EL (cell line): ENCODE measurements around the gene LRRC10B.

Experiments
- DNase-seq: peaks from one replicate; pipeline ENCODE4 v3.0.0-alpha.2; 2016

Gene LRRC10B

GRCh38 chr11:61487342-61488025 is 21.1 kb upstream of the LRRC10B start:
- no peak for DNase-seq

GRCh38 chr11:61488651-61489291 is 19.8 kb upstream of the LRRC10B start:
- DNase-seq: no peak

DNA sequence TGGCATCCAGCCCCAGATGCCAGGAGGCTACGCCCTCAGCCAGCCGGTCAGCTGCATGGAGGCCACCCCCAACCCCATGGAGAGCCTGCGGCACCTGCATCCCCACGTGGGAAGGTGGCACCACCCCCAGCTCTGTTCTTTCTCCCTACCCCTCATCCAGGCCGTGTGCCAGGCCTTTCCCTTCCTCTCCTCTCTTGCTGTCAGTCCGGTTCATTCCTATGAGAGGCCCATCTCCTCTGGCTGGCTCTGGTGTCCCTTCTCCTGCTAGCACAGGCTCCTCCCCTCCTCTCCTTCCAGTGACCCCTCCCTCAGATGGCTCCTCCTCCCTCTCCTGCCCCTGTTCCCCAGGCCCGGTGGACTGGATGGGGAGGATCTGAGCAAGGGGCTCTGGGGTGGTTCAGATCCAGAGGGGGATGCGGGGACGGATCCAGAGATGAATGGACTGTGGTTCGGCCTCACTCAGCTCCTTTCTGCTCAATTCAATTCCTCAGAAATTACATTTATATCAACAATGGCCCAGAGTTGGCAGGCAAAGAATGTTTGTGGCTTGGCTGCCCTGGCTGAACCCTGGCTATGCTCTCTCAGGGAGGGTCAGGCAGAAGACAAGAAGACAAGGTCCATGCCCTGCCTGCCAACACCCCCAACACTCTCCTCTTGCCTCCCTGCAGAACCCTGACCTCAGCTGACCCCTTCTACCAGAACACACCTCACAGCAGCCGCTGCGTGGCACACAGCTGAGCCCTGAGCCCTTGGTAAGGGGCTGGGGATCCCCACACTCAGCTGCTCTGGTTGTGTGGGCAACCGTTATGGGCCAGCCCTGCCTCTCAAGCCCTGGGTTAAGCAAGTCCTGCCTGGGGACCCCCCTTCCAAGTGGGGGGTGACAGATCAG is 18.5 kb upstream of the LRRC10B start:
- no peak for DNase-seq

DNA sequence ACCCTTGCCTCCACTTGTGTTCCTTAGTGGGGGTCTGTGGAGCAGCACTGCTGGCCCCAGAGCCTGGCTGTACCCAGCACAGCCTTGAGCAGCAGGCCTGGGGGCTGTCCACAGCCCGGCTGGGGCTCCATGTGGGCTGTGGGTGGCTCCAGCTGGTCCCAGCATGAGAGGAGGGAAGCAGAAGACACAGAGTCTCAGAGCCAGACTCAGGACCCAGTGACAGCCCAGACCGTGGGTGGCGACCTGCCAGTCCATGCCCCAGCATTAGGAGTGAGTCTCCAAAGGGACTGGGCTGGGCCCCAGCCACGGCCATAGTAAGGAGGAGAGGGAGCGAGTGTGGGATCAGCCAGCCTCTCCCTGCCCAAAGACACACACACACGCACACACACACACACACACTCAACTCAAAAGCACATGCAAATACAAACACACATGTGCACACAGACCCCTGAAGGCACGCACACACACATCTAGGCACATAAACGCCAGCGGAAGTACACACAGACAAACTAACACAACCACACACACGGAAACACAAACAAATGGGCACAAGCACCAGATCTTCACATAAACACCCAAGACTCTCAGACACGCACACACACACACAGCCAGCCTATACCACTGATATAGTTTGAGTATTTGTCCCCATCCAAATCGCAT is 16.7 kb upstream of the LRRC10B start:
- no peak for DNase-seq

DNA sequence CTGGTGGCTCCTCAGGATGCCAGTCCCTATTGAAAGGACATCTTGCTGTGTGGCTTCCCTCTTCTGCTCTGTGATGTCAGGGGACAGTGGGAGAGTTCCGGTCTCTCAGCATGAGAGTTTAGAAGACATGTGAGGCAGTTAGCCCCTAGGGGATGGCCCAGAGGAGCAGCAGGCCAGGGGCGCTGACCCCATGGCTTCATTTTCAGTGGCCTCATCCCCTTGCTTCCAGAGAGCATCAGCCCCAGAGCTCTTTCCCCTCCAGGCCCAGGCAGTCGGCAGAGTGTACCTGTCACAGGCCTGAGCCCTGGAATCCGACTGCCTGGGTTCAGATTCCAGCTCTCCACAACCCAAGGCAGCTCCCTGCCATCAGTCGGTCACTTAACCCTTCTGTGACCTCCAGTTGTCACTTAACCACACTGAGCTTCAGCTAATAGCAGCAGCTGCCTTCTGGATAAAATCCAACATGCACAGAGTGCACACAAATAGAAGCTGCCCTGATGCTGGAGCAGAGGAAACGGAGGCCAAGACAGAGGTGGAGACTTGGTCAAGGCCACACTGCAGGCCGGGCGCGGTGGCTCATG is 14.1 kb upstream of the LRRC10B start:
- no peak for DNase-seq

- DNase-seq: no peak
Observed at GRCh38 chr11:61495801-61496601, 12.5 kb upstream of the LRRC10B start.

DNA sequence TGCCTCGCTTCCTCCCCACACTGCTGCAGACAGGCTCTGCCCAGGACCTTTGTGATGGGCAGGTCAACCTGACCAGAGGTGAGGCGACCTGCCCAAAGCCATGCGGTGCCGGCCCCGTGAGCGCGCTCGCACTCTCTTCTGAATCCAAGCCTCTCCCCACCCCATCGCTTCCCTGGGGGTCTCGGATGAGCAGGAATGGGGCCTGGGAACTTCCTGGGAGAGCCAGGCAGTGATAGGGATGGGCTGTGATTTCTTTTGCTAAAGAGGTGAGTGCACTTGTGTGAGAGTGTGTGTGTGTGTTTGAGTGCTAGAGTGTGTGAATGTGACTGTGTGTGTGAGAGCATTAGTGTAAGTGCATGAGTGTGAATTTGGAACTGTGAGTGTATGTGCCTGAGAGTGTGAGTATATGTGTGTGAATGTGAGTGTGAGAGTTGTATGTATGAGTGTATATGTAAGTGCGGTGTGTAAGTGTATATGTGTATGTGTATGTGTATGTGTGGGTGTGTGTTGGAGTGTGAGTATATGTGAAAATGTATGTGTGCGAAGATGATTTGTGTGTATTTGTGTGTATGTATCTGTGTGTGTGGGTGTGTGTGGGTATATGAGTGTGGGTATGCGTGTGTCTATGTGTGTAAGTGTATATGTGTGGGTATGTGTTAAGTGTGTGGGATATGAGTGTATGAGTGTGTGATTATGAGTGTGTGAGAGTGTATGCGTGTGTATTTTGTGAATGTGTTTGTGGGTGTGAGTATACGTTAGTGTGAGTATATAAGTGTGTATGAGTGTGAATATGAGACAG is 11.7 kb upstream of the LRRC10B start:
- DNase-seq: no peak

- DNase-seq: no peak
Observed at GRCh38 chr11:61497473-61497872, 11.1 kb upstream of the LRRC10B start.

- no peak for DNase-seq
Observed at GRCh38 chr11:61497876-61498275, 10.7 kb upstream of the LRRC10B start.

DNA sequence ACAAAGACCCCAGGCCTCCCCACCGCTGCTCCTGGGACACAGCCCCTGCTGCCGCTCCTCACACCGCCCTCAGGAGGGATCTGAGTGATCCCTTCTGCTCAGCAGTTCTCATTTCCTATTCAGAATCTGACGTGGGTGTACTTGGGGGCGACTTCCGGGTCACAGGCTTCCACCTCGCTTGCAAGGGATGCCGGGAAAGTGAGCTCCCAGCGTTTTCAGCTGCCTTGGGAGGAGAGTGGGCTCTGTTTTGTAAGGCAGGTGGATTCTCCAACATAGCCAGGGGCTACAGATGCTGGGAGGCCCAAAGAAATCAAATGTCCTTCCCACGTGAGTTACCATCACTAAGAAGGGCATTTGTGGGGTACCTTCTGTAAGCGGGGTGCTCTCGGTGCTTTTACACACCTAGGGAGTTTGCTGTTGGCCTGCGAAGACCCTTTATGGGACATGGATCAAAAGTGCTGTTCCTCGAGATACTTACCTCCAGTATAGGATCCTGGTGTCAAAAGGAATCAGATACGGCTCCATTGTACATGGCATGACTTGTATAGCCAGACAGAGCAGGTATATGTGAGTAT is 9.7 kb upstream of the LRRC10B start:
- DNase-seq: no peak

DNA sequence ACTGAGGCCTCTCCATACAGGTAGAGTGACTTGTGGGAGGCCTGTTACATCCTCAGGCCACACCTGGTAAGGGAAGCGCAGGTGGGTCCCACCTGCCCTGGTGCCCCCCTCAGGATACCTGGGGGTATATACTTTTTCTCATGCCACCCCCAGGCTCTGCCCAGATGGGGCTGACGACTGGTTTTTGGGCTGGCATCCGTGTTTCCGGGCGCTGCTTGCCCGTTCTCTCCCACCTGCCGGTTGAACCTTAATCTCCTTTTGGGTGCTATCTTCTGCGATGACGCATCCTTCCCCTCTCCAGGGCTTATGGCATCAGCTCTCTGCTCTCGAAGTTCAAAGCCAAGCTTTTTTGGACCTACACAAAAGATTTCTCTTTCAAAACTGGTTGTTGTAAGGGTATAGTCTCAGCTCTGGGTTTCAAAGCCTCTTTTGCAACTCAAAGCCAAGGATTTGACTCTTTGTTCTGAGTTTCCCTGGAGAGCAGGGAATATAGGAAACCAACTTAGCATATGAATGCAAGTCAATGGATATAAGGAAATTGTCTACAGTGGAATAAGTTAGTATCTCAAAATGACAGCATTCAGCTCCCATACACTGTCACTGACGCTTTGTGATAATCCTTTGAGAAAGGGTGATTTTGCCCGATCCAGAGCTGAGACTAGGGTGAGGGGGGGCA is 8.6 kb upstream of the LRRC10B start:
- DNase-seq: no peak

DNA sequence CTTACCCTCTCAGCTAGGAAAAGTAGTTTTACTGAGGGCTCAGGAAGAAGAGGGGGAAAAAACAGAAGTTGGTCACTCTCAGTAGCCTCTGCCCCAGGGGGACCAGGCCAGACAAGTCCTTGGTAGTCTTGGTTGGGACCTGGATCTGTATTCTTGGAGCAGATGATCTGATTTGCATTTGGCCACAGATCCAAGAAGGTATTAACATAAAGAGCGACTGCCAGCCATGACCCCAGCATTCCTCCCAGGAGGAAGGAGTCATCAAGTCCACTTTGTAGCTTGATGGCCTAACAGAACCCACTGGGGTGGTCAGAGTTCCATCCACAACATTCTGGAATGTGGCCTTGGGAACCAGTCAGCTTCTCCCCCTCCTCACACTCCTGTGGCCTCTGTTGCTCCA is 6.0 kb upstream of the LRRC10B start:
- no peak for DNase-seq

DNA sequence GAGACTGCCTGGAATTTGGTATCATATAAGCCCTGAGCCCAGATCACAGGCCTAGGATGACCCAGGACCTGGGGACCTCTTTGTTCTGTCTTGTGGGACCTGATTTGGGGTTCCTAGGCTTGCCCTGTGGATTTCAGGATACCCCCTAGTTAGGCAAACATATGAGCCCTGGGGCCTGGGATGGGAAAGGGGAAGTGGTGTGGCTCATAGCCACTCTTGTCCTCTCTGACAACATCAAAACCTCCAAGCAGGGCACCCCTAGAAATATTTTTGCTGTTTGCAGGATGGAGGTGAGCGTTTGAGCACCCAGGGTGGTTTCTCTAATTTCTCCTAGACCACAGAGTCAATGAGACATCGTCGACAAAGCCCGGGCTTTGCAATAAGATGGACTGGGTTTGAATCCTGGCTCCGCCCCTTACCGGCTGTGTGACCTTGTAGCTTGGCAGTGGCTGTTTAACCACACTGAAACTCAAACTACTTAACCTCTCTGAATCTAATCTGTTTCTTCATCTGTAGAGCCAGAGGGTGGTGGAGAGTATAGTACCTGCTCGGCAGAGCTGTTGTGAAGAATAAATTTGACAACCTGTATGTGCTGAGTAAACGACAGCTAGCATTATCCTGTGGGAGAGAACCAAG is 5.3 kb upstream of the LRRC10B start:
- no peak for DNase-seq

DNA sequence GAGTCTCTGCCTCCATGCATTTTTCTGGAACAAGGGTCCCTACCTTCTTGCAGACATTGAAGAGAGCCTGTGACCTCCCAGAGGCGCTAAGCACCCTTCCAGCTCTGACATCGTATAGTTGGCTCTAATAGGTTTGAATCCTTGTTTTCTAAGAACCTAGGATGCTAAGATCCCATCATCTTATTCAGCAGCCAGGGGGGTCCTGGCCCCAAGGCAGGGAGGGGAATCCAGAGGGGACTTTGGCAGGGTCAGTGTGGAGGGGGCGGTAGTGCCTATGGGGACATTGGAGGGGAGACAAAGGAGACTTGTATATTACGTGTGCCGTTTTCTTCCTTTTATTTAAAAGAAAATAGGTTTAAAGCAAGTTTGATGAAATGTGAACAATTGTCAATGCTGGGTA is 3.4 kb upstream of the LRRC10B start:
- DNase-seq: no peak

GRCh38 chr11:61505640-61506155 is 2.9 kb upstream of the LRRC10B start:
- DNase-seq: peak; percentile 45

GRCh38 chr11:61507012-61507768 is 1.4 kb upstream of the LRRC10B start:
- no peak for DNase-seq

GRCh38 chr11:61509043-61510029 is 787 bp downstream of the LRRC10B start:
- DNase-seq: peak; percentile 80
